Measurements from ENCODE around the gene COA5.

COA5 gene

GRCh38 chr2:98552499-98553179, 55.7 kb downstream of the COA5 start:
- no peak for TF ChIP-seq MYC (IDR thresholded peaks at IDR 0.05; ENCODE audit: low read depth, low read length)
- TF ChIP-seq POLR2A (IDR thresholded peaks at IDR 0.05; ENCODE audit: extremely low read depth, insufficient read length) = no peak
- no peak for TF ChIP-seq CTCF (IDR thresholded peaks at IDR 0.05; ENCODE audit: low read depth, low read length)
- no peak for TF ChIP-seq MAX (IDR thresholded peaks at IDR 0.05; ENCODE audit: low read depth, low read length)
- DNase-seq (ENCODE audit: low read depth) = no peak
- no peak overlapping the region for H3K4me3 ChIP-seq (ENCODE audit: low read depth, low read length)

GRCh38 chr2:98551316-98551715, 57.0 kb downstream of the COA5 start:
- no peak for TF ChIP-seq CTCF (IDR thresholded peaks at IDR 0.05; ENCODE audit: low read depth, low read length)
- no peak for TF ChIP-seq POLR2A (IDR thresholded peaks at IDR 0.05; ENCODE audit: extremely low read depth, insufficient read length)
- no peak for TF ChIP-seq MAX (IDR thresholded peaks at IDR 0.05; ENCODE audit: low read depth, low read length)
- no peak for TF ChIP-seq MYC (IDR thresholded peaks at IDR 0.05; ENCODE audit: low read depth, low read length)
- DNase-seq (ENCODE audit: low read depth) = no peak
- H3K4me3 ChIP-seq (ENCODE audit: low read depth, low read length) = no peak overlapping the region

GRCh38 chr2:98550165-98550564, 58.1 kb downstream of the COA5 start:
- TF ChIP-seq MAX (IDR thresholded peaks at IDR 0.05; ENCODE audit: low read depth, low read length) (no peak), POLR2A (IDR thresholded peaks at IDR 0.05; ENCODE audit: extremely low read depth, insufficient read length) (no peak), MYC (IDR thresholded peaks at IDR 0.05; ENCODE audit: low read depth, low read length) (no peak), CTCF (IDR thresholded peaks at IDR 0.05; ENCODE audit: low read depth, low read length) (no peak)
- H3K4me3 ChIP-seq (ENCODE audit: low read depth, low read length) = no peak overlapping the region
- DNase-seq (ENCODE audit: low read depth) = no peak
